ENCODE data around the gene MICB.

MICB gene

GRCh38 chr6:31541059-31541657, 43.2 kb downstream of the MICB start:
- DNase-seq (ENCODE audit: low read depth in 2 of 2): peak; percentile 51 to 53

- peak; percentile 83 to 93 for DNase-seq (ENCODE audit: low read depth in 2 of 2)
Observed at GRCh38 chr6:31541658-31542521, 43.9 kb downstream of the MICB start, which contains the start of gene DDX39B. Gene DDX39B (minus strand): TSS chr6:31542003. CDS start chr6:31540532, 1,471 bp downstream.

- no peak for DNase-seq (ENCODE audit: low read depth in 2 of 2)
Observed at GRCh38 chr6:31543639-31544038, 45.7 kb downstream of the MICB start.

- DNase-seq (ENCODE audit: low read depth in 2 of 2): no peak
Observed at GRCh38 chr6:31544676-31545075, 46.7 kb downstream of the MICB start.

GRCh38 chr6:31545291-31545690, 47.3 kb downstream of the MICB start:
- DNase-seq (ENCODE audit: low read depth in 2 of 2): no peak

- peak; percentile 86 to 87 for DNase-seq (ENCODE audit: low read depth in 2 of 2)
Observed at GRCh38 chr6:31546339-31546957, 48.5 kb downstream of the MICB start, which contains the start of gene ATP6V1G2. Gene ATP6V1G2 (minus strand): TSS chr6:31546608. CDS start chr6:31546559, 49 bp downstream.

- DNase-seq (ENCODE audit: low read depth in 2 of 2): peak; percentile 79 to 90
Observed at GRCh38 chr6:31546958-31547726, 49.2 kb downstream of the MICB start, which contains the start of gene NFKBIL1. Gene NFKBIL1 (plus strand): TSS chr6:31547608. CDS start chr6:31547695, 87 bp downstream.

GRCh38 chr6:31547727-31548543, 50.0 kb downstream of the MICB start:
- DNase-seq (ENCODE audit: low read depth in 2 of 2): no peak

GRCh38 chr6:31548544-31548873, 50.6 kb downstream of the MICB start:
- DNase-seq (ENCODE audit: low read depth in 2 of 2): no peak

GRCh38 chr6:31551371-31551770, 53.4 kb downstream of the MICB start:
- peak in 1 of 2 donors; percentile 29 for DNase-seq (ENCODE audit: low read depth in 2 of 2)

- DNase-seq (ENCODE audit: low read depth in 2 of 2): no peak
Observed at GRCh38 chr6:31556307-31556706, 58.4 kb downstream of the MICB start.

GRCh38 chr6:31557443-31558317, 59.7 kb downstream of the MICB start:
- DNase-seq (ENCODE audit: low read depth in 2 of 2): no peak

GRCh38 chr6:31558318-31558625, 60.3 kb downstream of the MICB start:
- DNase-seq (ENCODE audit: low read depth in 2 of 2): no peak

- peak in 1 of 2 donors; percentile 42 for DNase-seq (ENCODE audit: low read depth in 2 of 2)
Observed at GRCh38 chr6:31558631-31559500, 60.9 kb downstream of the MICB start.

GRCh38 chr6:31559606-31559957, 61.6 kb downstream of the MICB start:
- no peak for DNase-seq (ENCODE audit: low read depth in 2 of 2)

GRCh38 chr6:31559958-31560696, 62.2 kb downstream of the MICB start:
- DNase-seq (ENCODE audit: low read depth in 2 of 2): peak in 1 of 2 donors; percentile 38

GRCh38 chr6:31560697-31561058, 62.7 kb downstream of the MICB start:
- DNase-seq (ENCODE audit: low read depth in 2 of 2): no peak
